HG03457 (cell line): ENCODE results near the gene SEPTIN3.
"Not testable (repeated sequence)": the region's sequence is repeated elsewhere in the genome, so short reads cannot be mapped to it uniquely, and the experiment has no call there.

Experiments used
- ATAC-seq: cut with Tn5 transposase; IDR thresholded peaks from one replicate; pipeline ENCODE4 v1.9.1; 2021; ENCODE audit warnings: moderate number of reproducible peaks; ENCODE audit not compliant: unreplicated experiment

The SEPTIN3 gene

DNA sequence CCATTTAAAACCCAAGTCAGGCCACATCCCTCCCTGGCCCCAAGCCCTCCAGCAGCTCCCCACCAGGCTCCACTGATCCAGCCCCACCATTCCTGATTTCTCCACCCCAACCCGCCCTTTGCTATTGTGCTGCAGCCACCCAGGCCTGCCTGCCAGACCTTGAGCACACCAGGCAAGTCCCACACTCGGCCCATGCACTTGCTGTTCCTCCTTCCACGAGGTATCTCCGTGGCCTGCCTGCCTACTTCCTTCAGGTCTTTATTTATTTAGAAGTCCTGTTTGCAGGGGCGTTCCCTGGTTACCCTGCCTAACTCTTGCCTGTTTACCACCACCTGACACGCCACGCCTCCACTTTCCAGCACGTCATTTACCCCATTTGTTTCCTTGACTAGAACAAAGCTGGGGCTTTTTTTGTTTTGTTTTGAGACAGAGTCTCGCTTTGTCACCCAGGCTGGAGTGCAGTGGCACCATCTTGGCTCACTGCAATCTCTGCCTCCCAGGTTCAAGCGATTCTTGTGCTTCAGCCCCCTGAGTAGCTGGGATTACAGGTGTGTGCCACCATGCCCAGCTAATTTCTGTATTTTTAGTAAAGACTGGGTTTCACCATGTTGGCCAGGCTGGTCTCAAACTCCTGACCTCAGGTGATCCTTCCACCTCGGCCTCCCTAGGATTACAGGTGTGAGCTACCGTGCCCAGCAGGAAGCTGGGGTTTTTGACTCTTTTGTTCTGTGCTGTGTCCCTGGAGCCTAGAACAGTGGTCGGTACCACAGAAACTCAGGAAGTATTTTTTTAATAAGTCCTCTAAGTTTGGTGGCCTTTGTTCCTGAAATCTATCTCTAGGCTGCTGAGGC lies 29.0 kb upstream of the SEPTIN3 start:
- ATAC-seq: peak; percentile 41

DNA sequence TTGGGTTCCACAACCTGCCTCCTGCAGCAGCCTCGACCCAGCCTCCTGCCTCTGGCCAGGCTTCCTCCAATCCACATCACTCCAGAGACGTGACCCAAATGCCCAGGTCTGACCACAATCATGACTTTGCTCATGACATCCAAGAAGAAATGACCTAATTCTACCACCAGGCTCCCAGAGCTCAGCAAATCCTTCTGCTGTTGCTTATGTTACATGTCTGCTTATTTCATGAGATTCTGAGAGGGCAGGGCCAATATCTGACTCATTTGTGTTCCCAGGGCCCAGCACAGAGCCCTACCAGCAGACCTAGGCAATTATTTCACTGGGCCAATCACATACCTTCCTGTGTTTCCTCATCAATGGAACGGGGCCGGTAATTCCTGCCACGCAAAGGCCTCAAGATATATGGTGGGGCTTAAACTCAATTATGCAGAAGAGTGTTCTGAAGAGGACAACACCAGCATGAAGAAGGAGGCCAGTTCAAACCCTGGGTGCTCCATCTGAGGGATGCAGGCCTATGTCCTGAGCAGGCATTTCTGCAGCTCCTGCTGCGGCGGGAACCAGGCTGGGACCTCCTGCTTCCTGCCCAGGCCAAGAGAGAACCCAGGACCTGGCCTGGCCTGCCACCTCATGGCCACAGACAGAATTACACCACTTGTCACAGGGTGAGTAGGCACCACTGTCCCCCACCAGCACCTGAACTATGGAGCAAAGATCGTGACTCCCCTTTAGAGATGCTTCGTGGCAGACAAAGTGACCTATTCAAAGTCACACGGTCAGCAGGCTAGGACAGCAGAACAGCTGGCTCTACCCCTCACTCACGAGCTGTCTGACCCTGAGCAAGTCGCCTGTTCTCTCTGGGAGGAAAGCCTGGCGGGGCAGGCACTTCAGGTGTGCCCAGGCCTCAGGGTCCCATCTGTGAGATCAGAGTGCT lies 28.1 kb upstream of the SEPTIN3 start:
- no peak for ATAC-seq

DNA sequence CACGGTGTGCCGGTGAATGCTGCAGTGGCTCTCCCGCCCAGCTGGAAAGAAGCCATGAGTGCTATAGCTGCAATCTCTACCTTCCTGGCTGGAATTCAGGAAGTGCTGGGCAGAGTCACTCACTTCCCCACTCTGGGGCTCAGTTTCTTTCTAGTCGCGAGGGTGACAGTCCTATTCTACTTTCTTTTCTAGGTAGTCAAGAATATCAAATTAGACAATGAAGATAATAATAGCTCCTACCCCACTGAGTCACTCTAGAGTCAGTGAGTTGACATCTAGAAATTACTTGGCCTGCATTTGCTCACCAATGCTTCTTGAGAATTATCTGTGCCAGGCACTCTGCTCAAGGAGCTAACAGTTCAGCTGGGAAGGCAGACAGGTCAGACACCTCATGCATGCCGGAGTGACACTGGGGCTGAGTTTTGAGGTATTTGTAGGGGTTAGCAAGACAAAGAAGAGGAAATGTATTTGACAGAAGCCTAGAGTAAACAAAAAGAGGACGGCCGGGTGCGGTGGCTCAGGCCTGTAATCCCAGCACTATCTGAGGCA lies 25.5 kb upstream of the SEPTIN3 start:
- no peak for ATAC-seq

DNA sequence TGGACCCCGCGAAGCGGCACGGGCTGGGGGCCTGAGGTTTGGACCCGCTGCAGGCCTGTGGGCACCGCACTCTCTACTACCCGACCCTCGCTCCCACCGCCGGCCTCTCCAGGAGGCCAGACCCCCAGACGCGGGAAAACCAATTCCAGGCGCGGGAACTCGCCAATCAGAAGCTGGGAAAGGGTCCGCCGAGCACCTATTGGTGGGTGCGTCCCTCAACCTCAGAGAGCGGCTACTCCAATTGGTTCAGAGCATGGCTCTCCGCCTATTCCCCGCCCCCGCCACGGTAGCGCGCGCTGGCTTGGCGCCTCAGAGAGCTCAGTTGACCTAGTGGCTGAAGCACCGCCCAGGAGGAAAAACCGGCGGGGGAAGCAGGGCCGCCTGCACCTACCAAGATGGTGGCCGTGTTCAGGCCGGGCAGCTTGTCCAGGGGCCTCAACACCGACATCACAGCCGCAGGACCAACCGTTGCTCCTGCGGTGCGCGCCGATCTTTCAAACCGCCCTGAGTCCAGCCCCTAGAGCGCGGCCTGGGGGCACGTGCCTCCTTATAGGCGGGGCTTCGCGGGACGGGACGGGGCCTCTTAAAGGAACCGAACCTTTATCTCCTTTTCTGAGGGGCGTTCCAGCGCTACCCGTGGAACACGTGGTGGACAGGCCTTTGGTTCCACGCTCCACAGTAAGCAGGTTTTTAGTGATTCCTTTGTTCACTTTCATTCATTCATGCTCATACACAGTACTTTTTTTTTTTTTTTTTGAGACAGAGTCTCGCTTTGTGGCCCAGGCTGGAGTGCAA lies 22.4 kb upstream of the SEPTIN3 start, which contains the start of gene CENPM:
Gene CENPM, minus strand, starts transcription at position 524 of the 795 bp plus-strand sequence. Its CDS starts 76 bp downstream, at position 448.
- ATAC-seq: peak; percentile 57

DNA sequence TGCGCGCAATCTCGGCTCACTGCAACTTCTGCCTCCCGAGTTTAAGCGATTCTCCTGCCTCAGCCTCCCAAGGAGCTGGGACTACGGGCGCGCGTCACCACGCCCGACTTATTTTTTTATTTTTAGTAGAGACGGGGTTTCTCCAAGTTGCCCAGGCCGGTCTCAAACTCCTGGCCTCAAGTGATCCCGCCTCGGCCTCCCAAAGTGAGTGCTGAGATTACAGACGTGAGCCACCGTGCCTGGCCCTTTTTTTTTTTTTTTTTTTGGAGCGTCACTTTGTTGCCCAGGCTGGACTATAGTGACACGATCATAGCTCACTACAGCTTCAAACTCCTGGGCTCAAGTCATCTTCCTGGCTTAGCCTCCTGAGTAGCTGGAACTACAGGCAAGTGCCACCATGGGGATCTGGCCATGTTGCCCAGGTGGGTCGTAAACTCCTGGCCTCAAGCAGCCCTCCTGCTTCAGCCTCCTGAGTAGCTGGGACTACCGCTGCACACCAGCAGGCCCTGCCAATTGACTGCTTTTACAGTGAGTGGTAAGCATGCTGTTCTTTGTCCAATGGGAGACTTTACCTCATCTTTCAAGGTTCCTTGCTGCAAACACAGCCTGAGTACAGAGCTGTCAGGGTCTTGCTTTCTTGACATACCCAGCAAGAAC lies 21.7 kb upstream of the SEPTIN3 start:
- no peak for ATAC-seq

DNA sequence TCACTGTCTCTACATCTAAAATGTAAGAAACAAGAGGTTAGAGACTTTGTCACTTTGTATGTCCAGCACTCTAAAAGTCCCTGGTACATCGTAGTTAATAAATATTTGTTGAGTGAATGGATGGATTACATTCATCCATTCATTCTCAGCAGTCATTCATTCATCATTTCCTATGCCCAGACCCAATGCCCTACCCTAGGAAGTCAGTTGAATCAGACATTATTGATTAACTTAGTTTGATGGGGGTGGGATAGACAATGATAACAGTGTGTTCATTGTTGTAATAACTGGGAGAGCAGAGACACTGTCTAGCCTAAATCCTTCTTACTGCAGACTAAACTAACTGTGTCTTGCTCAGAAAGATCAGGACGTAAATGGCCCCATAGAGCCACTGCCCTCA lies 21.1 kb upstream of the SEPTIN3 start:
- no peak for ATAC-seq

DNA sequence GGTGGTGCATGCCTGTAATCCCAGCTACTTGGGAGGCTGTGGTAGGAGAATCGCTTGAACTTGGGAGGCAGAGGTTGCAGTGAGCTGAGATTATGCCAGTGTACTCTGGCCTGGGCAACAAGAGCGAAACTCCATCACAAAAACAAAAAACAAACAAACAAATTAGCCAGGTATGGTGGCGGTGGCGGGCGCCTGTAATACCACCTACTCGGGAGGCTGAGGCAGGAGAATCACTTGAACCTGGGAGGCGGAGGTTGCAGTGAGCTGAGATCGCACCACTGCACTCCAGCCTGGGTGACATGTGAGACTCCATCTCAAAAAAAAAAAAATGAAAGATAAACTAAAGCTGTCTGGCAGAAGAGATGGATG lies 20.3 kb upstream of the SEPTIN3 start:
- not testable (repeated sequence) for ATAC-seq

DNA sequence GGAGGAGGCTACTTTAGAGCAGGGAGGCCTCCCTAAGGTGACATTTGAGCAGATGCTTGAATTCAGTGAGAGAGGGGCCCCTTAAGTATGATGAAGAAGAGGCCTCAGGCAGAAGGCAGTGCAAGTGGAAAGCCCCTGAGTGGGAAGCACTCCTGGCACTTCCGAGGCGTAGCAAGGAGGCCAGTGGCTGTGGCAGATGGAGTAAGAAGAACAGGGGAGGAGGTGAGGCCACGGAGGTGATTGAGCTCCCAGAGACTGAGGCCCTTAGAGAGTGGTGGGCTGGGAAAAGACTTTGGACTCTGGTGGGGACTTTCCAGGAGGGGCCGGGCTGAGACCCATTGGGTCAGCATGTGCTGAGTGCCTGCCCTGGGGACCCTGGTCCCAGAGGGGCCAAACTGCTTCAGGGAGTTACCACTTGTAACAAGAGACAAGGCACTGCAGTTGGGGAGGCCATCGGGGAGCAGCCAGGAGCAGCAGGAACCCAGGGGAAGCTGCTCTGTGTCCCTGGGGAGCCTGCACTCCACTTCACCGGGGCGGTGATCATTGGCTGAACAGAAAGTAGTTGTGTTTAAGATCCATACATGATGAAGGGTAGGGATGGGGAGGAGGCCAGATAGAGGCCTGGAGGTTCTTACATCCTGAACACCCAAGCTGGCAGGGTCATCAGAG lies 19.8 kb upstream of the SEPTIN3 start:
- ATAC-seq: no peak

DNA sequence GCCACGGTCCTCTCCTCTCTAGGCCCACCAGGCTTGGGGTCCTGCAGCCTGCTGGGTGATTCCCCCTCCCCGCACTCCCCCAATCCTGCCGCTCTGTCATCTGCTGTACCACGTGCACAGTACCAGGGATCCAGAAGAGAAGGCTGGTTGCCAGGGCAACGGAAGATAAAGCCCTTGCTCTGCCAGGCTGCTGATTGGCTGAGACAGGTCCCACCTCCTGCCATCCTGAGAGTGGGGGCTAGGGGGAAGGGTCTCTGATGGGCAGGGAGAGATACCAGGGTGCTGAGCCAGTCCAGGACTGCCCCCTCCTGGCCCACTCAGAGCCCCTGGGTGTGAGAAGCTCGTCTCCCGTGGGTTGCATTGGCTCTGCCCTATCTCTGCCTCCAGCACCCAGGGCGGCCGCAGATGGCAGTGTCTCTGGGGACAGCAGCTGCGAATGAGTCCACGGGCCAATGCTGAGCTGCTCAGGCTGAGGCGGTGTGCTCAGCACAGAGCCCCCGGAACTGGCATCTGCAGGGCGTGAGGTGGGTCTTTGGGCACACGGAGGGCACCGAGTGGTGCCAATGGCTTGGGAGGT lies 17.3 kb upstream of the SEPTIN3 start, which contains the start of gene SMIM45:
Gene SMIM45, plus strand, starts transcription at position 253 of the 577 bp plus-strand sequence.
- no peak for ATAC-seq

DNA sequence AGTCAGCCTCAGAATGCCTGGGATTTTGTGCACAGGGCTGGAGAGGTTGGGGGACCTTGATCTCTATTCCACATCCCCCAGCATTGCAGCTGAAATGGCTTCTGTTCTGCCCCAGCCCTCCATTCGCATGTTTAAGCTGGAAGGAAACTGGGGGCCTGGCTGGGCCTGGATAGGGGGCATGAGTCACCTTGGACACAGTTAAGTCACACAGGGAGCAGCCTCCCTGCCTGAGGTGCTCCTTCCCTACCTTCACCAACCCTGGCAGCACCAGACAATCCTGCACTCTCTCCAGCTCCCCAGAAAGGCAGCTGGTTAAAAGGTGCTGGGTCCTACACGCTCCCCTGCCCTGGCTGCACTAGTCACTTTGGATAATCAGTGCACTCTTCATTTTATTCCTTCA lies 16.5 kb upstream of the SEPTIN3 start:
- ATAC-seq: no peak

DNA sequence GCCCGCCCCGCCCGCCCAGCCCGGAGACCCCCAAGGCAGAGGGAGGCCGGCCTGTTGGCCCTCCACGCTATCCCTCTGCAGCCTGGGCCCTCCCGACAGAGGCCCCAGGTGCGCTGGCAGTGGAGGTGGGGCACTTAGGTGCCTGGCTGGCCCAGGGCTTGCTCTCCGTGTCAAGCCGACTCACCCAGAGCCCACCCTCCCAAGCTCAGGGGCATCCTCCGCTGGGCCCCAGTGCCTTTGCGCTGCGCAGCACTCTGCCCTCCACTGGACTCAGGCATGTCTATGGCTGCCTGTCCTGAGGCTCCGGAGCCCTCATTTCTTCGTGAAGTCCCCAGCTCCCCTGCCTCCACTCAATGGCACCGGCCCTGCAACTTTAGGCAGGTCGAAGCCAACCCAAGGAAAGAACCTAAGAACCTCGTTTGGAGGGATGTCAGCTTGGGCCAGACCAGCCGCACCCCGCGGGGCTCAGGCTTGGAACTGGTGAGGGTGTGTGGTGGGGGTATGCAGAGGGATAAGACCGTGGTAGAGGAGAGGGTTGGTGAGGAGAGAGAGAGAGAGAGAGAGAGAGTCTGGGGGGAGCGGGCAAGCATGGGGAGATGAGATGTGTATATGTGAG lies 11.2 kb upstream of the SEPTIN3 start:
- no peak for ATAC-seq

DNA sequence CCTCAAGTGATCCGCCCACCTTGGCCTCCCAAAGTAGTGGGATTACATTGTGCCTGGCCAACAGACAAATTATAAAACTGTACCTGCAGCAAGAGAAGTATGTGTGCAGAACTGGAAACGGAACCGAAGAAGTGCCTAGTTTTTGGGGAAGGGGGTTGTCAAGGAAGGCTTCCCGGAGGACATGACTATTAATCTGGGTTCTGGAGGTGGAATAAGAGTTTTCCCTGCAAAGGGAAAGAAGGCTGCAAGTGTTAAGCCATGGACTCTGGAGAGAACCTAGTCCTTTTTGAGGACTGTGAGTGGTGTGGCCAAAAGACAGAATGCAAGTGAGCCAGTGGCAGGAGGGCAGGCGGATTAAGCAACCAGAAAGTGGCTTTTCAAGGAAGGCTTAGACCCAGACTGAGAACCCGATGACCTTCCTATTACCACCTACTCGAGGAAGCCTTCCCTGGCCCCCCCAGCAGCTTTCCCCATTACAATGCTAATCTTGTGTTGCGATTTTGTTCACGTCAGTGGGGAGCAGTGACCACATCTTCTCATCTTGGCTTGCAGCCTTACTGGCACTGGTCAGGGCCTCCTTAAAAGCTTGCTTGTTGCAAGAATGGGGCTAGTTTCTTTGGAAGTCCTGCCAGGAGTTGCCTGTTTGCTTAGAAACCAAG lies 5.7 kb upstream of the SEPTIN3 start:
- ATAC-seq: no peak

DNA sequence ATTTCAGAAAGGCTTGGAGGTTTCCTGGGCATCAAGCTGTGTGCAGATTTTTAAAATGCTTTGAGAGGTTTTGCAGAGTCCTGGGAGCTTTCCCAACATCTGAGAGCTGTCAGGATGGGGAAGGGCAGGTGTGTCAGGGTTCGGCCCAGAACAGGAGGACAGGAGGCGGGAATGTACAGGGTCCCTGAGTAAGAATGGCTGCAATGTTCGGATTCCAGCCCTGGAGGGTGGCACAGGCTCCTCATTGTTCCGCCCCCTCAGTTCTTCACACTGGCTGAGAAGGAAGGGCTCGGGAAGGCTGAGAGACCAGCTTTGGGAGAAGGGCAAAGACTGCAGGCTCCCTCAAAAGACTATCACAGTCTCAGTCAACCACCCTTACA lies 5.1 kb upstream of the SEPTIN3 start:
- no peak for ATAC-seq

DNA sequence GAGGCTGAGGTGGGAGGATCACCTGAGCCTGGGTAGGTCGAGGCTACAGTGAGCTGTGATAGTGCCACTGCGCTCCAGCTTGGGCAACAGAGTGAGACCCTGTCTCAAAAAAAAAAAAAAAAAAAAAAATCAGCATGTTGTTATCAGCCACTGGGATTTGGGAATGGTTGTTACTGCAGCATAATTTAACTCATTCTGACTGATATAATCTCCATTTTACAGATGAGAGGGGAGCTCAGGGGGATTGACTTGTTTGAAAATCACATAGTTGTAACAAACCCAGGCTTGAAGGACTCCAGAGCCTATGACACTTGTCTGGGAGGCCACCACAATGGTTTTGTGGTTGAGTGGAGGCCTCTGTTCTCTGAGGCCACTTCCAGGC lies 3.0 kb upstream of the SEPTIN3 start:
- no peak for ATAC-seq

DNA sequence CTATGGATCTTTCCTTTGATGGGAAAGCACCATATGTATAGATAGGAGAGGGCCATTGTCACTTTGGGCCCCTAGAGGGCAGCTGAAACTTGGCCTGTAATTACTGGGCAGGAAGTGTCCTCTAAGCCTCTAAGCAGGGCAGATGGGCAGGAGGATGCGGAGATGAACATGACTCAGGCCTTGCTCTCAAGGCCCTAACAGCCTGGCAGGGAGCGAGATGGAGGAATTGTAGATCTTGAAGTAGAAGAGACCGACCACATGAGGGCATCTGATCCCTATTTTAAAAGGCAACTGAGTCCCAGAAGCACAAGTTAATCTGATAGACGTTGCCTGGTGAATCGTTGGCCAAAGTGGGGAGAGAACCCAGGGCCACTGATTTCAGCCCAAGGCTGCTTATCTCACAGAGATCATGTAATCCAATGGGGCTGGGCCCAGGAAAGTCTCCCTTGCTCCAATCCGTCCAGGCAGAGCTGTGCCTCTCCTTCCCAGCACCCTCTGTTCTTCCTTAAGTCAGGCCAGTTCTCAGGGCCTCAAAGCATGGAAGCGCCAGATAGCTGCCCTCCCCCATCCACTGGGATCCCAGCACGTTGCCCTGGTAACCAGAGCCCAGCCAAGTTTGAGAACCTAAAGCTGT lies 2.5 kb upstream of the SEPTIN3 start:
- ATAC-seq: no peak

DNA sequence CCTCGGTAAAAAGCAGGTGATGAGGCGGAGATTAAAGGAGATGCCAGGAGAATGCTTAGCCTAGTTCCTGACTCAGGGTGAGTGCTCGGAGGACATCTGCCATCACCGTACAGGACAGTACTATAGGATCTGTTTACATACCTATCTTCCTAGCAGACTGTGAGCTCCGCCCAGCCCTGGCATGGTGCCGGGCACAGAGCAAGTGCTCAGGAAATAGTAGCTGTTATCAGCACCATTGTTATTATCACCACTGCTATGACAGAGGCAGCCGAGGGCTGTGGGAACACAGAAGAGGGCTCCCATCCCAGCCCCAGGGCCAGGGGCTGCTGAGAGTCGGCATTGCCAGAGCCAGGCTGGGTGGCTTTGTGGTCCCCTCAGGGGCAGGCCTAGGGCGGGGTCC lies 642 bp upstream of the SEPTIN3 start:
- no peak for ATAC-seq

DNA sequence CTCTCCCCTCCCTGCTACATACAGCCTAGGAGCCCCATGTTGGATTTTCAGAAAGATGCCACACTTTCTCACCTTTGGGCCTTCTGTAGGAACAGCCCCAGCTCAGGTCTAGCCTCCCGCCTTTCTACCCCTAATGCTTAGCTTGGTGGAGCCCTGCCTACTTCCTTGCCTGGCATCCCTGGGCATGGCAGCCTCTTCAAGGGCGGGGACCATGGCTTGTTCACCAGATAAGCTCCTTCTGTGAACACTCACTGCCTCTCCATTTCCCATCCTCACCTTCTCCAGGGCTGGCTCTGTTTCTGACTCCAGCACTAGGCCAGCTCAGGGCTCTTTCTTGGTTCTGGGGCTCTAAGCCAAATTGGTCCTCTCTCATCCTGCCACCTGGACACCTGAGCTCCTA lies 1.4 kb downstream of the SEPTIN3 start:
- no peak for ATAC-seq

DNA sequence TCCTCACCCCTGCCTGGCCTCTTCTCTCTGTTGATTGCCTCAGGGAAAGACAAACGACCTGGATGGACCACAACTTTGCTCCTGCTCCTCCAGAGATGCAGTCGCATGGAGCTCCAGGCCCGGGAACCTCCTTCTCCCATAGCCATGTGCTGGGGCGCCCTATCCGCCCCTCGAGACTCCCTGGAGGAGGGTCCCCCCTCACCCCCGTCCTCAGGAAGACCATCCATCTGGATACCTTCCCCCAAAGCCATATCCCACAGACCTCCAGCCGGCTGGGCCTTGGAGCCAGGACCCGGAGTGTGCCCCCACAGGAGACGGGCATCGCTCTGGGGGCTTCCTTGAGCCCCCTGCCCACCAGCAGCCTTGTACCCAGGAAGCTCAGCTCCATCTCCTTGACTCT lies 2.2 kb downstream of the SEPTIN3 start:
- ATAC-seq: no peak
